H1 (cell line): ENCODE data around the gene ZW10. TPM values are rescaled to one million over a fixed set of nuclear protein-coding genes. Genes with fewer than 3 reads are reported as not detected.

Experiments
- CTCF ChIA-PET: fragments of 300-600 bp; sonication (Branson Sonifier 250); formaldehyde crosslinking; loops from one replicate; lab custom pipeline; 2021; ENCODE audit not compliant: partially characterized antibody; lab: Charles Lee
- POLR2A ChIA-PET: fragments of 300-600 bp; sonication (Branson Sonifier 250); formaldehyde crosslinking; loops from one replicate; lab custom pipeline; 2021; ENCODE audit warnings: inconsistent platforms; ENCODE audit not compliant: partially characterized antibody; lab: Charles Lee
- DNase-seq, 2 experiments: peaks; one replicate each; pipeline versions ENCODE4 v3.0.0 to v3.0.0-alpha.2; 2010 to 2022; ENCODE audit warnings: low spot score in 2 of 2, low read depth in 1 of 2, mixed read lengths in 1 of 2
- FAIRE-seq: peaks from 2 replicates; lab custom pipeline; 2011; peaks lifted over from hg19 to GRCh38; lab: Jason Lieb, UNC
- H2AFZ ChIP-seq: 2 replicates; pipeline ENCODE4 v1.8.1; 2012; ENCODE audit warnings: low read length, inconsistent platforms
- H2AK5ac ChIP-seq: 2 replicates; pipeline ENCODE4 v1.6.1; 2013; ENCODE audit warnings: low read depth, low read length
- H2BK120ac ChIP-seq: replicated peaks from 2 replicates; pipeline ENCODE3; 2013; ENCODE audit warnings: low read depth, low read length, inconsistent platforms
- H2BK12ac ChIP-seq: 2 replicates; pipeline ENCODE4 v1.6.1; 2013; ENCODE audit warnings: low read depth, low read length
- H2BK15ac ChIP-seq: 2 replicates; pipeline ENCODE4 v1.6.1; 2013; ENCODE audit warnings: low read length
- H2BK20ac ChIP-seq: 2 replicates; pipeline ENCODE4 v1.6.1; 2013; ENCODE audit warnings: low read length
- H2BK5ac ChIP-seq: 2 replicates; pipeline ENCODE4 v1.6.1; 2013; ENCODE audit warnings: low read depth, low read length
- H3K14ac ChIP-seq: 2 replicates; pipeline ENCODE4 v1.6.1; 2013; ENCODE audit warnings: inconsistent platforms; ENCODE audit not compliant: insufficient read length
- H3K18ac ChIP-seq: 2 replicates; pipeline ENCODE4 v1.6.1; 2013; ENCODE audit warnings: low read length; ENCODE audit errors: extremely low read depth
- H3K23ac ChIP-seq: 2 replicates; pipeline ENCODE4 v1.6.1; 2013; ENCODE audit warnings: inconsistent platforms; ENCODE audit not compliant: insufficient read length
- H3K23me2 ChIP-seq: 2 replicates; pipeline ENCODE4 v1.6.1; 2013; ENCODE audit warnings: low read depth, low read length
- H3K27ac ChIP-seq: 2 replicates; pipeline ENCODE4 v1.6.1; 2011; ENCODE audit warnings: low read depth, low read length, inconsistent platforms
- H3K27me3 ChIP-seq, 4 experiments: replicated peaks in 1 of 4; 1 replicate in 1 of 4; 2 replicates in 3 of 4; pipeline versions ENCODE4 v1.6.1 to v1.8.1; 2011 to 2013; ENCODE audit warnings: low read length in 3 of 4, mild to moderate bottlenecking in 3 of 4, inconsistent platforms in 2 of 4, mixed read lengths in 2 of 4, moderate library complexity in 1 of 4; ENCODE audit not compliant: control insufficient read depth in 3 of 4, insufficient read depth in 3 of 4; ENCODE audit errors: extremely low read depth in 1 of 4
- H3K36me3 ChIP-seq, 4 experiments: 2 replicates each; pipeline versions ENCODE4 v1.6.1 to v1.8.1; 2011 to 2013; ENCODE audit warnings: mild to moderate bottlenecking in 4 of 4, low read length in 3 of 4, moderate library complexity in 2 of 4, control low read depth in 1 of 4, inconsistent platforms in 1 of 4; ENCODE audit not compliant: insufficient read depth in 4 of 4, control insufficient read depth in 2 of 4
- H3K4ac ChIP-seq: replicated peaks from 2 replicates; pipeline ENCODE3; 2013; ENCODE audit warnings: low read length, low read depth, mixed read lengths, inconsistent platforms; ENCODE audit not compliant: insufficient read length
- H3K4me1 ChIP-seq, 4 experiments: replicated peaks in 1 of 4; 1 replicate in 1 of 4; 2 replicates in 3 of 4; pipeline versions ENCODE4 v1.6.1 to v1.8.1; 2011 to 2013; ENCODE audit warnings: low read length in 3 of 4, inconsistent platforms in 2 of 4, mixed read lengths in 1 of 4; ENCODE audit not compliant: insufficient read depth in 4 of 4, control insufficient read depth in 3 of 4
- H3K4me2 ChIP-seq, 2 experiments: 2 replicates each; pipeline versions ENCODE4 v1.6.1 to v1.8.1; 2011 to 2013; ENCODE audit warnings: low read depth in 2 of 2, low read length in 2 of 2, control low read depth in 1 of 2, inconsistent platforms in 1 of 2, mild to moderate bottlenecking in 1 of 2; ENCODE audit not compliant: insufficient read depth in 1 of 2
- H3K4me3 ChIP-seq, 4 experiments: fragments of 200-600, 300-600 bp in 1 of 4; sonication (generic), shearing (Covaris generic), sonication (Bioruptor Twin) in 1 of 4; 2 replicates each; pipeline versions ENCODE4 v1.5.1 to v1.8.1; 2011 to 2016; ENCODE audit warnings: low read length in 4 of 4, low read depth in 3 of 4, control low read depth in 2 of 4, inconsistent platforms in 2 of 4, mild to moderate bottlenecking in 2 of 4, mixed read lengths in 1 of 4, moderate library complexity in 1 of 4; ENCODE audit not compliant: insufficient read depth in 2 of 4; ENCODE audit errors: extremely low read depth in 1 of 4
- H3K56ac ChIP-seq: replicated peaks from 2 replicates; pipeline ENCODE3; 2013; ENCODE audit warnings: low read depth, mild to moderate bottlenecking, mixed read lengths, low read length, inconsistent platforms; ENCODE audit not compliant: insufficient read length
- H3K79me1 ChIP-seq: 2 replicates; pipeline ENCODE4 v1.6.1; 2013; ENCODE audit warnings: low read depth, low read length, control low read depth
- H3K79me2 ChIP-seq, 2 experiments: 2 replicates each; pipeline versions ENCODE4 v1.6.1 to v1.8.1; 2012 to 2013; ENCODE audit warnings: low read length in 2 of 2, mild to moderate bottlenecking in 2 of 2, inconsistent platforms in 1 of 2; ENCODE audit not compliant: insufficient read depth in 2 of 2, control insufficient read depth in 1 of 2
- H3K9ac ChIP-seq, 4 experiments: replicated peaks in 1 of 4; 1 replicate in 1 of 4; 2 replicates in 3 of 4; pipeline versions ENCODE4 v1.6.1 to v1.8.1; 2011 to 2013; ENCODE audit warnings: low read depth in 3 of 4, low read length in 3 of 4, control low read depth in 2 of 4, mild to moderate bottlenecking in 2 of 4, moderate library complexity in 2 of 4, inconsistent platforms in 1 of 4; ENCODE audit errors: extremely low read depth in 1 of 4
- H3K9me3 ChIP-seq, 2 experiments: 2 replicates each; pipeline versions ENCODE4 v1.6.1 to v1.8.1; 2012 to 2013; ENCODE audit warnings: mild to moderate bottlenecking in 2 of 2, moderate library complexity in 2 of 2, control low read depth in 1 of 2, inconsistent platforms in 1 of 2, low read depth in 1 of 2, low read length in 1 of 2, mixed read lengths in 1 of 2; ENCODE audit not compliant: insufficient read depth in 2 of 2
- H4K20me1 ChIP-seq, 2 experiments: replicated peaks in 1 of 2; 2 replicates each; pipeline versions ENCODE3 to v1.8.1; 2011 to 2013; ENCODE audit warnings: inconsistent platforms in 2 of 2, low read length in 2 of 2, mild to moderate bottlenecking in 1 of 2; ENCODE audit not compliant: insufficient read depth in 2 of 2, control insufficient read depth in 1 of 2
- H4K5ac ChIP-seq: 2 replicates; pipeline ENCODE4 v1.6.1; 2013; ENCODE audit warnings: low read length, low read depth, mixed read lengths, inconsistent platforms; ENCODE audit not compliant: insufficient read length
- H4K8ac ChIP-seq: 2 replicates; pipeline ENCODE4 v1.8.0; 2013; ENCODE audit warnings: mild to moderate bottlenecking, moderate library complexity, low read length, inconsistent platforms; ENCODE audit not compliant: insufficient read depth; ENCODE audit errors: extremely low read depth
- H4K91ac ChIP-seq: replicated peaks from 2 replicates; pipeline ENCODE3; 2013; ENCODE audit warnings: low read length, mixed read lengths, inconsistent platforms; ENCODE audit not compliant: insufficient read length
- CHD2 ChIP-seq: IDR thresholded peaks from 2 replicates; pipeline ENCODE4 v1.6.1; 2012; ENCODE audit warnings: low read length, improper control_type of control experiment
- CREB1 ChIP-seq: IDR thresholded peaks from 2 replicates; pipeline ENCODE4 v1.6.1; 2012; ENCODE audit warnings: inconsistent platforms
- NANOG ChIP-seq: IDR thresholded peaks from 2 replicates; pipeline ENCODE4 v1.6.1; 2011; ENCODE audit warnings: low read length, low read depth, mild to moderate bottlenecking, inconsistent platforms; ENCODE audit not compliant: insufficient read depth, poor library complexity, severe bottlenecking
- RBBP5 ChIP-seq: IDR thresholded peaks from 2 replicates; pipeline ENCODE4 v1.7.1; 2012; ENCODE audit warnings: low read depth, mild to moderate bottlenecking, inconsistent platforms, low read length, moderate library complexity, borderline replicate concordance
- SP2 ChIP-seq: IDR thresholded peaks from 2 replicates; pipeline ENCODE4 v1.6.1; 2012; ENCODE audit warnings: mild to moderate bottlenecking, low read length, inconsistent platforms
- SP4 ChIP-seq: IDR thresholded peaks from 2 replicates; pipeline ENCODE4 v1.6.1; 2012; ENCODE audit warnings: low read length, inconsistent platforms
- SRF ChIP-seq: IDR thresholded peaks from 2 replicates; pipeline ENCODE4 v1.6.1; 2011; ENCODE audit warnings: mild to moderate bottlenecking, low read depth, low read length, moderate library complexity
- SUZ12 ChIP-seq: fragments of 200-600 bp; sonication (generic); IDR thresholded peaks from 2 replicates; pipeline ENCODE4 v1.6.1; 2012; ENCODE audit warnings: mild to moderate bottlenecking, inconsistent platforms, low read length, moderate library complexity, mixed read lengths
- YY1 ChIP-seq: IDR thresholded peaks from 2 replicates; pipeline ENCODE4 v1.6.1; 2011; ENCODE audit warnings: low read depth, mild to moderate bottlenecking, low read length
- WGBS, 2 experiments: shearing (Covaris generic) in 1 of 2; methylation state at CpG; one replicate each; pipeline versions ENCODE4 v1.1.6 to v1.1.7; 2013 to 2015; ENCODE audit warnings: low lambda C conversion rate in 2 of 2, mixed read lengths in 2 of 2, inconsistent platforms in 1 of 2, low coverage in 1 of 2, missing lambda C conversion rate in 1 of 2; ENCODE audit not compliant: insufficient replicate concordance in 2 of 2, insufficient coverage in 1 of 2, insufficient read length in 1 of 2; ENCODE audit errors: extremely low coverage in 1 of 2, missing lambda C conversion rate in 1 of 2; 5-methylcytosine and 5-hydroxymethylcytosine counted together
- polyA plus RNA-seq, 7 experiments: library from polyadenylated mRNA; depleted of rRNA in 3 of 7; stranded (reverse) in 5 of 7; unstranded in 2 of 7; fragments of >200 nt in 5 of 7; fragments of 200-250 nt in 2 of 7; gene quantifications; 1 replicate in 5 of 7; 2 replicates in 1 of 7; 4 replicates in 1 of 7; pipeline versions ENCODE4 v1.2.1 to v1.2.3, GENCODE V29; 2011 to 2013; ENCODE audit warnings: missing spikeins in 2 of 7, mixed read lengths in 2 of 7
- total RNA-seq: library from RNA; stranded (reverse); fragmentation: NEBNext Ultra II Directional; extraction: Animal tissue kit (Norgen Biotek cat#: 25700); gene quantifications from 2 replicates; pipeline ENCODE4 v1.2.1, GENCODE V29; 2021
- TF ChIP-seq, protein P1 (sequence below): IDR thresholded peaks from 2 replicates; pipeline ENCODE4 v1.6.1; 2011; ENCODE audit warnings: low read length, improper control_type of control experiment
- TF ChIP-seq, protein P2 (sequence below): IDR thresholded peaks from 2 replicates; pipeline ENCODE4 v1.6.1; 2011; ENCODE audit warnings: low read depth, mild to moderate bottlenecking, low read length; ENCODE audit not compliant: insufficient read depth
- TF ChIP-seq, protein P3 (sequence below): IDR thresholded peaks from 2 replicates; pipeline ENCODE4 v1.6.1; 2012; ENCODE audit warnings: inconsistent platforms

Gene ZW10
- total and polyA plus RNA-seq, 2 of the 8 experiments (the other 6 are each of a cell fraction or from before 2014, with no cell fraction given): 9.0 to 25.3 TPM

DNA sequence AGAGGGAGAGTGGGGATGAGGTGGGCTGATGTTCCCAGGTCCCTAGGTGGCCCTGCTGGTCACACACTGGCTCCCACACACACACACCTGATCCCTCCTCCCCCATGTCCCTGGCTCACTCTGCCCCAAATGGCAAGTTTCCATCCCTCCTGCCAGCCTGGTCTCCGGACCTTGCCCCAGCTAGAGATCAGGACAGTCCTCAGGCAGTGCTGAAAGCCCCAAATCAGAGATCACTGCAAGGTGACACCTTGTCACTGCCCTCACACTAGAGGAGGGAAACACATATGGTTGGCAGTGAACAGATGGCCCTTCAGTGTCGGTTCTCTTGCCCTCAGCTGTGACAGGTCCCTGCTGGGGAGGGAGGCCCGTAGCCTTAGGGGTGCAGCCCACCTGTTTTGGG lies 75.0 kb downstream of the ZW10 start:
- H3K79me1 ChIP-seq: no peaks in the 10 kb centered on the region
- no peak overlapping the region for H2BK5ac ChIP-seq
- no peak overlapping the region for H3K9ac ChIP-seq
- H3K4ac ChIP-seq: no peak overlapping the region
- H4K91ac ChIP-seq: no peak overlapping the region
- H3K27me3 ChIP-seq: no peaks in the 10 kb centered on the region
- H2BK120ac ChIP-seq: no peak overlapping the region
- H2BK20ac ChIP-seq: no peak overlapping the region
- 85% methylated on average over 3 of the region's 3 CpGs; no CpG with 5 or more reads in 1 of the 2 experiments for WGBS, 2 experiments
- no peak overlapping the region for H2BK15ac ChIP-seq
- H3K14ac ChIP-seq: no peak overlapping the region
- H4K5ac ChIP-seq: no peak overlapping the region
- no peak overlapping the region for H2BK12ac ChIP-seq
- POLR2A ChIA-PET: no interaction called here
- no peaks in the 10 kb centered on the region for H3K9me3 ChIP-seq
- no peak overlapping the region for H4K8ac ChIP-seq
- H3K79me2 ChIP-seq: no peaks in the 10 kb centered on the region
- no peaks in the 10 kb centered on the region; a peak in 1 of 7 replicates for H3K4me1 ChIP-seq
- no peak overlapping the region for H2AFZ ChIP-seq
- no peak overlapping the region for H3K18ac ChIP-seq
- H2AK5ac ChIP-seq: no peak overlapping the region
- H3K4me3 ChIP-seq: no peak overlapping the region
- no peaks in the 10 kb centered on the region for H3K36me3 ChIP-seq
- no peak overlapping the region for H3K27ac ChIP-seq
- H4K20me1 ChIP-seq: no peaks in the 10 kb centered on the region
- no peak overlapping the region for H3K56ac ChIP-seq
- H3K23me2 ChIP-seq: no peaks in the 10 kb centered on the region; the same call in 1 of the 2 replicates
- no peak overlapping the region for H3K4me2 ChIP-seq
- no peak overlapping the region for H3K23ac ChIP-seq
- TF ChIP-seq, protein P1, sequence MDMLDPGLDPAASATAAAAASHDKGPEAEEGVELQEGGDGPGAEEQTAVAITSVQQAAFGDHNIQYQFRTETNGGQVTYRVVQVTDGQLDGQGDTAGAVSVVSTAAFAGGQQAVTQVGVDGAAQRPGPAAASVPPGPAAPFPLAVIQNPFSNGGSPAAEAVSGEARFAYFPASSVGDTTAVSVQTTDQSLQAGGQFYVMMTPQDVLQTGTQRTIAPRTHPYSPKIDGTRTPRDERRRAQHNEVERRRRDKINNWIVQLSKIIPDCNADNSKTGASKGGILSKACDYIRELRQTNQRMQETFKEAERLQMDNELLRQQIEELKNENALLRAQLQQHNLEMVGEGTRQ: no peak
- no peak for TF ChIP-seq SUZ12
- no peak for TF ChIP-seq CREB1
- no peak for TF ChIP-seq YY1
- no peak for TF ChIP-seq SP4
- no peak for TF ChIP-seq SRF
- TF ChIP-seq RBBP5: no peak
- TF ChIP-seq SP2: no peak
- no peak for TF ChIP-seq CHD2
- TF ChIP-seq, protein P2, sequence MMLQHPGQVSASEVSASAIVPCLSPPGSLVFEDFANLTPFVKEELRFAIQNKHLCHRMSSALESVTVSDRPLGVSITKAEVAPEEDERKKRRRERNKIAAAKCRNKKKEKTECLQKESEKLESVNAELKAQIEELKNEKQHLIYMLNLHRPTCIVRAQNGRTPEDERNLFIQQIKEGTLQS: no peak
- TF ChIP-seq, protein P3, sequence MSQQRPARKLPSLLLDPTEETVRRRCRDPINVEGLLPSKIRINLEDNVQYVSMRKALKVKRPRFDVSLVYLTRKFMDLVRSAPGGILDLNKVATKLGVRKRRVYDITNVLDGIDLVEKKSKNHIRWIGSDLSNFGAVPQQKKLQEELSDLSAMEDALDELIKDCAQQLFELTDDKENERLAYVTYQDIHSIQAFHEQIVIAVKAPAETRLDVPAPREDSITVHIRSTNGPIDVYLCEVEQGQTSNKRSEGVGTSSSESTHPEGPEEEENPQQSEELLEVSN: no peak
- no peak for TF ChIP-seq NANOG
- CTCF ChIA-PET: interaction anchor here (0.8 kb wide), 1 partner anchor 32 kb away, joined by 3 read pairs; no protein-coding TSS in a partner anchor
- FAIRE-seq (no peak), DNase-seq (no peak)
